Measurements from ENCODE around the gene CRABP2.

Gene CRABP2

GRCh38 chr1:156707417-156708217, 2.2 kb upstream of the CRABP2 start:
- no peak for DNase-seq

DNA sequence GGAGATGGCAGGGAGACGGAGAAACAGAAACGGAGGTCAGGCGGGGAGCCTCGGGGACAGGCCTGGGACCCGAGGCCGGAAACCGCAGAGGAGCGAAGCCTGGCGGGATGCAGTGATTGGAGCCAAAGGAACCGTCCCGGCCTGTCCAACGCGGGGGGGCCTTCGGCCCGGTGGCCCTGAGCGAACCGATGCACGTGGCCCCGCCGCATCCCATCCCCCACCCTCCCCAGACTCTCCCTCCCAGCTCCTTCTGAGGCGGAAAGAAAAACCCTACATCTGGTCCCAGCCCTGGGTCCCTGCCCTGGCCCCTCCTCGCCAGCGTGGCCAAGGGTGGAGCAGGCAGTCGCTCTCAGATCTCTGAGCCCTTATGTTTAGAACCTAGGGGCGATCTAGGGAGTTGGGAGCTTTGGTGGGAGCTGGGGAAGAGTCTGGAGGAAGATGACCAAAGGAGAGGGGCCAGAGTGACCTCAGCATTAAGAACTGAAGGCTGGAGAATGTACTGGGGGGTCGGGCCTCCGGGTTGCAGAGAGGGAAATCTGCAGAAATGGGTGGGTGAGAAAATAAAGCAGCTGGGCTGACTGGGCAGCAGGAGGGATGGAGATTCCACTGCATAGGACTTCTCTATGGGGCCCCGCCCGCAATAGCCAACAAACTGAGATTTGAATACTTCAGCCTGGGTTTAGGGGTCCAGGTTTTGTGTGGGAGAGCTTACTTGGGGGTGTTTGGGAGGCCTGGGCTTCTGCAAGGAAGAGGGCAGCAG, 1.5 kb upstream of the CRABP2 start:
- DNase-seq = no peak

DNA sequence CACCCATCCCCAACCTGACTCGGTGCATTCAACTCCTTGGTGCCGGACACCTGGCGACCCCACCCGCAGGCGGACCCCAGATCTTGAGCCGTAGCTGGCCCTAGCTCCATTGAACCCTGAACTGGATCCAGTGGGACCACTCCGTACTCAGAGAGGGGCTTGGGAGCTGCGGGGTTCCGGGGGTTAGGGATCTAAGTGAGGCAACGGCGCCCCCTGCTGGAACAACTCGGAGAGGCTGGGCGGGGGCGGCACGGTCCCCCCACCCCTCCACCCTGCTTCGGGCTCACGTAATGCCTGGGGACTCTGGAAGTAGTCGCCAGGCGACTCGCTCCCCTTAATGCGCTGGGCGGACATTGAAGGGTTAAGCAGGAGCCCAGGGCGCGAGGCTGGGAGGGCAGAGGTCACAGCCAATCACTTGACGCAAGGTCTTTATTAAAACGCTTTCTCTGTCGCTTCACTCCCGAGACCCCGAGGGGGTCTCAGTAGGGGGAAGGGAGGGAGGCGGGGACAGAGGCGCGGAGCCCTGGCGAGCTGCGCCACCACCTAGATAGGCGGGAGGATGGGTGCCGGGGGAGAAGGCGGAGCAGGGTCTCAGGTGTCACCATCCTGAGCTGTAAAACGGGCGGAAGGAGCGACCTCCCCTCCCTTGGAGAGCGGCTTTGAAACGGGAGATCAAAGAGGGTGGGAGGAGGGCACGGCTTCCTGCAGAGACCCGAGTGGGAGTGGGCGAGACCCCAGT, 704 bp upstream of the CRABP2 start:
- DNase-seq = no peak

GRCh38 chr1:156704930-156705320, 458 bp downstream of the CRABP2 start:
- DNase-seq = peak; percentile 75

DNA sequence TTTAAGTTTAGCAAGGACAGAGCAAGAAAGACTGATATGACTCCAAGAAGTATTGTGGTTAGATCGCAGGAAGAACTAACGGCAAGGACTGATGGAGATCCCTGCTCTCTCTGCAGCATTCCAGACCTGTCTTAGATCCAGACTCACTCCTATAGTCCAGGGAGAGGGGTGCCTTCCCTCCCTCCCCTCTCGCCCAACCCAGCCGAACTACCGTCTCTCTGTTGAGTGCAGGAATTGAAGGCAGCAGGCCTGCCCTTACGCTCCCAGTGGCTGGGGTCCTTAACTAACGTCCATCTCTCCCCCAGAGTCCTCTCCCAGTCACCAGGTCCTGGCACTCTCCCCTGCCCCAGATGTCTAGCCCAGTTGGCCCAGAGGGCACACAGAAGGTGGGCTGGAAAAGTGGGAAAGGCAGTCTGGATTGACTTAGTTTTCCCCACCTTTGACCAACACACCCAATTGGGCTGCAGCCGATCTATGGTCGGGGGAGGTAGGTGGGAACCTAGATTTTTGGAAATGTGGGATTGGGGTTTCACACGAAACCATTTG, 1.1 kb downstream of the CRABP2 start:
- DNase-seq = no peak

DNA sequence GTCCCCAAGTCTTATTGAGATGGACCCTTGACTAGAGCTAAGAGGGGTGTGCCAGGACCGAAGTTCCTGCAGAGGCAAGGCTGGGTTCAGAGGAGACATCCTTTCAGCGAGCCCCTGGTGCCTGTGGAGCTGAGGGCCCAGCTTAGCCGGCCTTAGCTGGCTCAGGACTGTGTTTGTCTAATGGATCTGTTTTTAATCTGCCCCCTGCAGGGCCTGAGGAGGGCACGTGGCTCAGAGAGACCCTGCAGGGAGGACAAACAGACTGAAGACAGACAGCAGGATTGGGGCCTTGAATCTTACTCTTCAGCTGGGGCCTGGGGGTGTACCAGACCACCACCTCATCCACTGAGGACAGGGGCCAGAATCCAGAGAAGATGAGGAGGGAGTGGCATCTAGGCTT, 1.6 kb downstream of the CRABP2 start:
- DNase-seq = no peak

GRCh38 chr1:156703336-156703735, 2.0 kb downstream of the CRABP2 start:
- no peak for DNase-seq

- DNase-seq = no peak
These were observed 4.4 kb downstream of the CRABP2 start for GRCh38 chr1:156700736-156701531.

DNA sequence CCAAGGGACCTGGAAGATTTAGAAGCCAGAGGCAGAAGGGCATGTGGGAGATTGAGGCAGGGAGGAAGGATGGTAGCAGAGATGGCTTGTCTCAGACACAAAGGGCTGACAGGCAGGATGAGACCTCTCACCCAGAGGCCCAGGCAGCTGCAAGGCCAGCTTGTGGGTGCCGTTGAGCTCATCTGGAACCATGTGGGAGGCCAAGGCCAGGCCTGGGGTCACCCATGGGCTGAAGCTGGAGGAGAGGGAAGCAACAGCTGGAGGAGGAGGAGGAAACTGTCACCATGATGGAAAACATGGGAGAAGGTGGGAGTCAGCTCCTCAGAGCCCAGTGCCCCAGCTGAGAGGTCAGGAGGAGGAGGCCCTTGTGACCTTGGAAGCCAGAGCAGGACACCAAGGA, 6.4 kb downstream of the CRABP2 start:
- no peak for DNase-seq

- no peak for DNase-seq
These were observed 7.9 kb downstream of the CRABP2 start for GRCh38 chr1:156697481-156697880.

DNA sequence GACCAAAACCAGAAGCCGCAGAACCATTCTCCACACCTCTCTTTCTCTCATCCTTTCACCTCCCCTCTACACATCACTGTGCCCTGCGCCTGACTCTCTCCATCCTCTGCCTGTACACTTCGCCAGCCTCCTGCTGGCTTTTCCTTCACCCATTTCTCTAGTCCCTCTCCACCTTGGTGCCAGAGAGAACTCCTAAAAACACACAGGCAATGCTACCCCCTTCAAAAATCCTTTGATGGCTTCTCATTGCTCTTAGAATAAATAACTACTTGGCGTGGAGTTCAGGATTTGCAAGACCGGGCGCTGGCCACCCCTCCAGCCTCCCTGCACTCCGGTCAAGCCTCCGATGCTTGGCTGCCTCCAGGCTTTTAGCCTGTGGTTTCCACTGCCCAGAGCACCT, 8.6 kb downstream of the CRABP2 start:
- DNase-seq = no peak

- DNase-seq = no peak
These were observed 10.8 kb downstream of the CRABP2 start for GRCh38 chr1:156694690-156694962.

- DNase-seq = no peak
These were observed 11.3 kb downstream of the CRABP2 start for GRCh38 chr1:156693848-156694689.

DNA sequence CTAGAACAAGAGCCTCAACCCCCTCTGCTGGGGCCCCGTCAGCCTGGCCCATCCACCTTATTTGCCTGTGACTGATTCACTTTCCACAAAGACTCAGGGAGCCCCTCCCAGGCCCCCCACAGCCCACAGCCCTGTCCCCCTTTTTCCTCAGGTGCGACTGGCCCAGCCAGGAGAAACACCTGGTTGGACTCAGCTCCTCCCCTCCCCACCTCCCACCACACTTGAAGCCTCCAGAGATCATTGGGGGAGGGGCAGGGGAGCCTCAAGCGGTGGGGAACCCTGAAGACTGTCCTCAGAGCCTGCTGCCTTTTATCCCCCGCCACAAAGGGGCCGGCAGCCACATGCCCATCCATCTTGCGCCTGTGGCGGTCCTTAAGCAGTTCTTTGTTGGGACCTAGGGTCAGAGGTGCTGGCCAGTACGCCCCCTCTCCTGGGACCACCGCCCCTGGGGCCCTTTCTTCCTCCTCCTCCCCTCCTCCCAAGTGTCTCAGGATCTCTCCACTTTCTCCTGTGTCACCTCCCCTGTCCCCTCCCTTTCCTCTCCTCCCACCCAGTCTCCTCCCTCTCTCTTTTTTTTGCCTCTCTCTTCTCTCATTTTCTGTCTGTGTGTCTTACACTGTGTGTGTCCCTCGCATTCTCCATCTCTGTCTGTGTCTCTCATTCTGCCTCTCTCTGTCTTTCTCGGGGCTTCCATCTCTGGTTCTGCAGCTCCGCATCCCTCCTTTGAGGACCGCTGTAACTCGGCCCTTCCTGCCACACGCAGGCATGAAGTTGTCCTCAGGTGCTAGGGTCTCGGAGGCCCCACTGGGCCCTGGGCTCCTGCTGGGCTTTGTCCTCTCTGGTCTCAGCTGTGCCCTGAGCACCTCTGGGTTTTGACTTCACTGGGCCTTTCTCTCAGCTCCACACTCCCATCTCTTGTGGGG, 12.2 kb downstream of the CRABP2 start:
- no peak for DNase-seq

GRCh38 chr1:156692441-156692924, 12.9 kb downstream of the CRABP2 start:
- DNase-seq = no peak

GRCh38 chr1:156691665-156692440, 13.5 kb downstream of the CRABP2 start:
- DNase-seq = peak; percentile 63

GRCh38 chr1:156691191-156691590, 14.2 kb downstream of the CRABP2 start:
- no peak for DNase-seq

DNA sequence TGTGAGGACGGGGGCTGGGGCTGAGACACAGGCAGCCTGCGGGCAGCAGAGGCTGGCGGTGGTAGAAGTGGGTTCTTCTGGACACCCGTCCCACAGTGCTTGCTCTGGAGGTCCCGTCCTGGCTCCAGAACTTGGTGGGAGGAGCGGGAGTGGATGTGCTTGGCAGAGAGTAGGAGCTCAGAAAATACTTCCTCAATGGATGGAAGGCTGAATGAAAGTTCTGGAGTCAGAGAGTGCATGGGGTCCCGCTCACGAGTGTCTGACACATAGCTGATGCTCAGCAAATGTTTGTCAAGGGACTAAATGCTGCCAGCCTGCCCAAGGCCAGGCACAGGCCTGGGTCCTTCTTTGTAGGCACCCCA, 14.7 kb downstream of the CRABP2 start:
- DNase-seq = no peak

- peak; percentile 64 for DNase-seq
These were observed 15.3 kb downstream of the CRABP2 start for GRCh38 chr1:156689953-156690674.

All from NCI-H226 (cell line).